Activated CD4-positive, alpha-beta T cell treated with anti-CD3 and anti-CD28 coated beads, Interleukin-2, Interleukin-6, amounts not matched to agents 100 ng/mL and 50 ng/mL, durations not matched to agents 16 hours and 8 hours (primary cell): Measurements from ENCODE around the gene PTGR1.
"Not testable (repeated sequence)": the region's sequence is repeated elsewhere in the genome, so short reads cannot be mapped to it uniquely, and the experiment has no call there.

ENCODE experiments used
- DNase-seq: peaks from one replicate; pipeline ENCODE4 v3.0.0-alpha.2; 2020

Gene PTGR1

GRCh38 chr9:111610845-111611244 lies 11.4 kb upstream of the PTGR1 start:
- no peak for DNase-seq

- no peak for DNase-seq
Measured at GRCh38 chr9:111610149-111610548, 10.7 kb upstream of the PTGR1 start.

GRCh38 chr9:111605041-111605559 lies 5.7 kb upstream of the PTGR1 start:
- no peak for DNase-seq

- DNase-seq = no peak
Measured at GRCh38 chr9:111604054-111604615, 4.7 kb upstream of the PTGR1 start.

- no peak for DNase-seq
Measured at GRCh38 chr9:111603041-111603440, 3.6 kb upstream of the PTGR1 start.

- DNase-seq = no peak
Measured at GRCh38 chr9:111601237-111602018, 2.0 kb upstream of the PTGR1 start.

GRCh38 chr9:111599955-111600343 lies 502 bp upstream of the PTGR1 start:
- DNase-seq = no peak

- DNase-seq = peak; percentile 12
Measured at GRCh38 chr9:111598733-111599091, 735 bp downstream of the PTGR1 start.

- DNase-seq = peak; percentile 51
Measured at GRCh38 chr9:111597852-111598732, 1.4 kb downstream of the PTGR1 start.

GRCh38 chr9:111588846-111589245 lies 10.6 kb downstream of the PTGR1 start:
- no peak for DNase-seq

GRCh38 chr9:111586378-111586777 lies 13.1 kb downstream of the PTGR1 start:
- DNase-seq = no peak

GRCh38 chr9:111582888-111583287 lies 16.6 kb downstream of the PTGR1 start:
- DNase-seq = no peak

GRCh38 chr9:111572950-111573604 lies 26.4 kb downstream of the PTGR1 start:
- no peak for DNase-seq

- not testable (repeated sequence) for DNase-seq
Measured at GRCh38 chr9:111568127-111568526, 31.3 kb downstream of the PTGR1 start.

- no peak for DNase-seq
Measured at GRCh38 chr9:111566234-111566633, 33.2 kb downstream of the PTGR1 start.

- no peak for DNase-seq
Measured at GRCh38 chr9:111561165-111561719, 38.2 kb downstream of the PTGR1 start.

- DNase-seq = no peak
Measured at GRCh38 chr9:111559000-111559610, 40.3 kb downstream of the PTGR1 start.

- not testable (repeated sequence) for DNase-seq
Measured at GRCh38 chr9:111555425-111555824, 44.0 kb downstream of the PTGR1 start.

- no peak for DNase-seq
Measured at GRCh38 chr9:111548623-111549022, 50.8 kb downstream of the PTGR1 start.

GRCh38 chr9:111542497-111543254 lies 56.8 kb downstream of the PTGR1 start:
- no peak for DNase-seq

GRCh38 chr9:111533099-111533790 lies 66.2 kb downstream of the PTGR1 start:
- no peak for DNase-seq
